Activated CD8-positive, alpha-beta memory T cell treated with anti-CD3 and anti-CD28 coated beads, Interleukin-2, amount 10 ng/mL, durations not matched to agents 7 days and 5 days (primary cell): Measurements from ENCODE around the gene ZNF618. TPM values are rescaled to one million over a fixed set of nuclear protein-coding genes. Genes with fewer than 3 reads are reported as not detected.

ENCODE experiments used
- total RNA-seq, 2 experiments: library from RNA; stranded (reverse); gene quantifications; one replicate each; pipeline ENCODE4 v1.2.3, GENCODE V29; 2021

Gene ZNF618
- total RNA-seq, 2 experiments from 2014 or later, result 0.54 to 0.79 TPM

Other genes starting within 250 kb of the ZNF618 start
- not detected for gene AMBP, start 202.0 kb downstream of the ZNF618 start, total RNA-seq
- not detected for gene KIF12, start 223.0 kb downstream of the ZNF618 start, total RNA-seq